Ramos (cell line): ENCODE measurements around the gene CRADD.

Experiments
- in situ Hi-C: fragments of 300-500 bp; cut with MboI; formaldehyde crosslinking; loops from one replicate; pipeline ENCODE4 v1.14.3; 2022; ENCODE audit warnings: low sequenced_read_pairs; ENCODE audit not compliant: unreplicated experiment

CRADD gene

DNA sequence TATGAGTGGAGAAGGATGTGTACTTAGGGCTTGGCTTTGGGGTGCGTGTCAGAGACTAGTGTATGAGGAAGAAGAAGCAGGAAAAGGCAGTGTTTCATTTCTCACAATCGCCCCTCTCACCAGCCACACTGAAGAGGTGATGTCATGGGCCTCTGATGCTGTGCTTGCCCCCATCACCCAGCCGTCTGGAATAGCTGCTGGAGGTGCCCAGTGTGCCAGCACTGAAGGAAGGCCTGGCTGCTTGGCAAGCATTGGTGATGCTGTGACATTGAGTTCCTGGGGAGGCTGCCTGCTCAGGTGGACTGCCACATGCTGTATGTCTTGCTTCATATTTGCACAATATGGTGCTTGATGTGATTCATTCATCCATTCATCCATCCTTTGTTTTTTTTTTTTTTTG is 56.2 kb downstream of the CRADD start:
- in situ Hi-C loops = no loop called here

DNA sequence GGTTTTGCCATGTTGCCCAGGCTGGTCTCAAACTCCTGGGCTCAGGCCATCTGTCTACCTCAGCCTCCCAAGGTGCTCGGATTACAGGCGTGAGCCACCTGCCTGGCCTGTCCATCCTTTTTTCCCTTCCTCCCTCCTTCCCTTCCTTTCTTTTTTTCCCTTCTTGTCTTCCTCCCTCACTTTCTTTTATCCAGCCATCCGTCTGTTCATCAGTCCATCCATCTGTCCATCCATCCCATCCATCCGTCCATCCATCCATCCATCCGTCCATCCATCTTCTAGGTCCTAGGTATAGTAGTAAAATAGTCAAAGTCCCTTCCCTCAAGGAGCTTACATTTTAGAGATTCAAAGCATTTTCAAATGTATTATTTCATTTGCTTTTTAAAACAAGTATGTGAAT is 56.8 kb downstream of the CRADD start:
- in situ Hi-C loops = no loop called here

DNA sequence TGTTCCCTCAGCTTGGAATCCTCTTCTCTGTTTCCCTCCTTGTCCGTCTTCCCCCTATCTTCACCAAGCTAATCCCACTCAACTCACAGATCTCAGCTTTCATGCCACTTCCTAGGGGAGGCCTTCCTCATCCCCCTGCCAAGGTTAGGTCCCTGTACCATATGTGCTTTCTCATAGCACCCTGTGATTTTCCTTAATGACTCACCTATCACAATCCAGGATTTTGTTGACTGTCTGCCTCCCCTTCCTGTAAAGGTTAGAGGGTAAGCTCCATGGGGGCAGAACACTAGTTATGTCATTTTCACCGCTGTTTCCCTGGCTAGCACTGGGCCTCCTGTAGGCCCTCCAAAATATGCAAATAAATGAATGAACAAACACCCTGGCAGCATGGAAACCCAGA is 57.6 kb downstream of the CRADD start:
- in situ Hi-C loops = no loop called here

DNA sequence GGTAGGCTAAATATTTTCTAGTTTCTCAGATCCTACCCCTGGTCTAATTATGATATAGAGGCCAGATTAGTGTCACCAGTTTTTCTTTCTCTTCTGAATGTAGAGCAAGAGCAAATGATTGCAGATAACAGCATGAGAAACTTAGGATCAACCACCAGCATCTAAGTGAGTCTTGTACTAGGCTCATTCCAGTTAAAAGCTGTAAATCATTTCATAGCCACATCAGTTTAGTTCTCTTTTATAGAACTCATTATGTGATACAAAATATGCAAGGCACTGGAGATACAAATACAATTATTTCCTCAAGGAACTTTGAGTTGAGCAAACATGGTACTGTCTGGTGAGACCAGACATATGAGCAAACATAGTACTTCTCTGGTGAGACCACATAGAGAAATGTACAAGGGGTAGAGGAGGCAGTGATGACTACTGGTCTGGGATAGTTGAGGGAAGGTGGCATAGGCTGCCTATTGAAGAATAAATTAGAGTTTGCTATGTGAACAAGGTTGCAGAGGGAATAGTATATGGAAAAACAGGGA is 59.5 kb downstream of the CRADD start:
- in situ Hi-C loops = no loop called here

DNA sequence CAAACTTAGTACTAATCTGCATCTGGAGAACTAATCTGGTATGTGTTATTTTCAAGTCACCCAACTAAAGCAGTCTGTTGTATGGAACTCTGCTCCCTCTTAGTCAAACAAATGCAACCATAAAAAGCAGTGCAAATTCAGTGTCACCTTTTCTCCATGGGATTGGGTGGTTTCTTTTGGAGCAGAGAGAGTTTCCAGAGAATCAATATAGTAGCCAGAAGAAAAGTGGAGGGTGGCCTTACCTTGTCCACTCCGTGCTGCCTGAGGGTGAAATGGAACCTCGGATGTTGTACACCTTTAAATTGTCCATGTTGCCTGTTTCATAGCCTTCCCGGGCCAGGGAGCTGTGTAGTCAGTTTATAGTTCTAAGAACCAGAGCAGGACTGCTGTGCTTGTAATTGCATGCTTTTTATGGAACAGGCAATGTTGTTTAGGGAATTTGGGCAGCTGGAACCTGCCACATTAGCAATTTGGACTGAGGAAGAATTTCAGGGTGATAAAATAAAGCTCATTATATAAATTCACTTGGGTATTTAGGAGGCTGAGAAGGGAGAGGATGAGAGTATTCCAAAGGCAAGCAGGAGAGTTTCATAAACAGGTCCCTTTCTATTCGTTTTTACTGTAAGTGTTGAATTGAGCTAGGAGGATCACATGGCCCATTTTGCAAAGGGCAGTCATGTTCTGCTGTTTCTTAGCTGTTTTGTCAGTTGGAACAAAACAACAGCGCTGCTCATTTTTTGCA is 60.5 kb downstream of the CRADD start:
- in situ Hi-C loops = no loop called here

DNA sequence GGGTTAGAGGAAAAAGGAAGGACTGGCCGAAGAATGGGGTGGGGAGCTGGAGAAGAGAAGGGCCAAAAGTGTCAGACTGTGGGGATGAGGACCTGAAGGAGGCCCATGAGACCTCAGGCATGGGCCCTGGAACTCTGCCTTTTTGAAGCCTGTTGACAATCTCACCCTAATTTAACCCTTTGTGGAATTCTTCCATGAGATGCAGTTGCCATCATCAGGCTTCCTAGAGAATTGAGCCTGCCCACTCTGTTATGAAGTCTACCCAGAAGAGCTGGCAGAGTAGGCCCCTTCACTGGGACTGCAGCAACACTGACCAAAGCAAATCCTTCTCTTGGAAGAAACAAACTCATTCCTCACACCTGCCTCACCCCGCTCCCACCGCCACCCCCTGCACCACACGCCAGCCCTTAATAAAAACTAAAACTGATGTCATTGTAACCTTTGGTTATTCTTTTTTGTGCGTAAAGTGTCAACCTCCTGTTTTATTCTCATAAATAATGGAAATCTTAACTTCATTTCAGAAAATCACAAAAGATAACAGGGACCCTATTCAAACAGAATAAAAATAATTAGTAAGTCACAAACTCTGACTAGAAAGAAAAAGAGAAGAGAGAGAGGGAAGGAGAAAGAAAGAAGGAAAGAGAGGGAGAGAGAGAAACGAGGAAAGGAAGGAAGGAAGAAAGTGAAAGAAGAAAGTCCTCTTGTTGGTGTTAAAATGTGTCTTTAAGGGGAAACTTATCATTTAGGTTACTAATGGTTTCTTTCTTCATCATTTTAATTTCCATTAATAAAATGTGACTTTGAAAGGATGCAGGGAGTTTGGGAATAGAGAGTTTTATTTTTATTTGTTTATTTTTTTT is 61.3 kb downstream of the CRADD start:
- in situ Hi-C loops = no loop called here

DNA sequence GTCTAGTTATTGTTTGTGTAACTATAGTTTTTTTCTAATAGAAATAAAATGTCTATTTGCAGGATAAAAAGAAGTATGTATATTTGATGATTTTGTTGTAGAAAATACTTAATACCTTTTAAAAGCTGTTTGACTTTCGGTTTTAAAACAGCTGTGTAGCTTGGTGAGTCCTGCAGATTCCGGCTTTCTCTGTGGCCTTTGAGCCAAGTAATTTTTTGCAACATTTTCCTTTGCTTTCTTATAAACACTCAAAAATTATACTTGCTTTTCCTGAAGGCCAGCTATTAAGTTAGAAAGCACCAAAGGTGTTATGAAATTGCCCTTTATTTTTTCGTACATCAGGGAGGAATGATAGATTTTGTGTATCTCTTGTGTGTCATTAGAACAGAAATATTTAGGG is 63.6 kb downstream of the CRADD start:
- in situ Hi-C loops = no loop called here

DNA sequence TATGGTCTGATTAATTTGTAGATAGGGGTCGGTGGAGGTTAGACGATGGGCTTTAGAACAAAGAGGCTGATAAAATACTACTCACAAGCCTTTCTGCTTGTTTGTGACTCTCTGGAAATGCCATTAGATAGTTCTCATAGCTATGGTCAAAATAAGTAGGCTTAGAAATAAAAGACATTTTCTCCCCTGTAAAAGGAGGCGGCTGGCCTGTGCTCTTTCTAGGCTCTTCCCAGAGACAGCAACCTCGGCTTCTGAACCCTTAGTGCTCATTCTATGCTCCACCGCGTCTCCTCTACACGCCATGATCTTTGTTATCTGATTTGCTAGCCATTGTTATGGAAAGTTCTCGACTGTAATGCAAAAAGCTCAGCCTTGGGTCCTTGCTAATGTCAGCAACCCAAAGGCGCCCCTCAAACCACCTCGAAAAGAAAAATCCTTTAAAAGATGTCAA is 64.5 kb downstream of the CRADD start:
- in situ Hi-C loops = no loop called here

DNA sequence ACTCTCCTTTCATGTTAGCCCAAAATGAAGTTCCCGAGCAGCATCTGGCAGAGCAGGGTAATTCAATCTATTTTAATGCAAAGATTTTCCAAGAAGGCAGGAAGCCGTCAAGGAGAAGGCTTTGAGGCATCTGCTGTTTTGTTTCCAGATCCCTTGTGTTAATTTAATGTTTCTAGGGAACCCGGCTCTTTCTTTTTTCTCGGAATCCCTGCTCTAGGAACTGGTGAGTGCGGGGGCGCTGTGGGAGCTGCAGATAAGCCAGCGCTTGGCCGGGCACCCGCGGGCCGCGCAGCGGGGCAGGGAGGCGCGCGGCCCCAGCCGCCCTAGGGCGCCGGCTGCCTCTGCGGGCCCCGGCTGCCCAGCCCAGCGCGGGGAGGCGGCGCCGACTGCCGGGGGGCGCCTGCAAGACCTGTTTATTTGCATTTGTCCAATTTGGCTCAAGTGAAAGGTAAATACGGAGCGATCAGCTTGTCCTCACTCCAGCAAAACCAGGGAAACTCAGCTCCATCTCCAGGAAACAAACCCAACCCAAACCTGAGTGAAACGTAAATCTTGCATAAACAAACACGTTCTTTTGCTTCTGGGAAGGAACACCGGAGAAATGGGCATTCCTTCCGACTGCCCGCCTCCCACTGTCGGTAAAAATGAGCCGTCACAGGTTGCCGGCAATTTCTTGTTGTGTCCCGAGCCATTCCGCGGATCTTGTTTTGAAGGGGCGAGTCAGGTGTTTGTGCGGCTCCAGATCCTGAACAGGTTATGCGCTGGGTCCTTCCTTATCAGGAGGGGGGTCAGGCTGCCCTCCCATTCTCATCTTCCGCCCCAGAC is 65.1 kb downstream of the CRADD start:
- in situ Hi-C loops = no loop called here

DNA sequence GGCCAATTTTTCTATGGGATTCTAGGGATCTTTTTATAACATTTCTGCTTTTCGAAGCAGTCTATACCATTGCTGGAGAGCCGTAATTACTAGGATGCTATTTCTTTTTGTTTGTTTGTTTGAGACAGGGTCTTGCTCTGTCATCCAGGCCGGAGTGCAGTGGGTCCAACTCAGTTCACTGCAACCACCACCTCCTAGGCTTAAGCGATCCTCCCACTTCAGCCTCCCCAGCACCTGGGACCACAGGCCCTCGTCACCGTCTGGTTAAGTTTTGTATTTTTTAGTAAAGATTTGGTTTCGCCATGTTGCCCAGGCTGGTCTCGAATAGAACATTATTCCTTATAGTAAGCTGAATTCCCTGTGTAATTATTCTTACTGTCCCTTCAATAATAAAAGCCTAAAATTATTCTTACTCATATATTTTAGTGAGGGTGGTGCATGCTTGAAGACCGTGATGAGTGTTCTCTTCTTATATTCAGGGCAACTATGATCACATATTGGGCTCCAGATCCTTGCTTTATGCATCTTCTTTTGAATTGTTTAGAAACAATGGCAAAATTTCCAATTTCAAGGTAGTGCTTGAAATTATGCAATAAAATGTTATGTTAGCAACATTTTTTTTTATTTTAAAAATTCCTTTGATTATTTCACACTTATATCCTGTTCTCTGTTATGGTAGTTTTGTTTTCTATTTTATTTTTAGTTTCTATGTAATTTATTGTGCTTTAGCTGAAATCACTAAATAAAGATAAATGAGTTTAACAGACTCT is 66.2 kb downstream of the CRADD start:
- in situ Hi-C loops = no loop called here

DNA sequence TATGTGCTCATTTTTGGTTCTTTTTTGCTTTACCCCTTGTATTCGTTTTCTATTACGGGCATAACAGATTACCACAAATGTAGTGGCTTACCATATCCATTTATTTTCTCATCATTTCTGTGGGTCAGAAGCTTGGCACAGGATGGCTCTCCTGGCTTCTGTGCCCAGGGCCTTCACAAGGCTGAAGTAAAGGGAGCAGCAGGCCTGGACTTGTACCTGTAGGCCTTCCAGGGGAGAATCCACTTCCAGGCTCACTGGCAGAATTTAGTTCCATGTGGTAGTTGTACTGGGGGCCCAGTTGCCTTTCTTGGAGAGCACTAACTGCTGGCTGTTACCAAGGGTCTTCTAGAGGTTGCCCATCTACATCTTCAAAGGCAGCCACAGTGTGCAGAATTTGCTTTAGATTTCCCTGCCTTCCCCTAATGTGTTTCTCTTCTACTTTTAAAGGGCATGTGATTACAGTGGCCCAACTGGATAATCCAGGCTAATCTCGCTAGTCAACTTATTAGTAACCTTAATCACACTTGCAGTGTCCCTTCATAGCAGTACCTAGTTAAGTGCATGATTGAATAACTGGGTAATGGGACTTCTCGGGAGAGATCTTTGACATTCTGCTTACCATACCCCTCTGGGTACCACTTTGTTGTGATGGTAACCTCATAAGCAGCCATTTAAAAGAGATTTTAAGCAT is 67.0 kb downstream of the CRADD start:
- in situ Hi-C loops = no loop called here

DNA sequence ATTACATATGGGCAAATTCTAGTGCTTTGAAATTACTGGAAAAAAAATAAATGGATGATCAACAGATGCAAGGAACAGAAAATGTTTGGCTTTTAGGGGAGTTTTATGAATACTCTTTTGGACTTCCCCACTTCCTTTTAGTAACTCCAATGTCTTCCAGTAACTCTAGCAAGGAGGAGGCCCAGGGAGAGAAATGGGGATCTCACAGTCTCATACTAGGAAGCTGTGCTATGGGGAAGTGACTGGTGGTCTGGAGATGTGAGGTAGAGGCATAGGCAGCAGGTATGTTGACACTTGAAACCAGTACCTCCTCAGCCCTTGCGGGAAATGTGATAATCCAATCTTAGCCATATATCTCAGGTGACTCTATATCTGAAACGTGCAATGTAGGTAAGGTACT is 68.1 kb downstream of the CRADD start:
- in situ Hi-C loops = no loop called here

DNA sequence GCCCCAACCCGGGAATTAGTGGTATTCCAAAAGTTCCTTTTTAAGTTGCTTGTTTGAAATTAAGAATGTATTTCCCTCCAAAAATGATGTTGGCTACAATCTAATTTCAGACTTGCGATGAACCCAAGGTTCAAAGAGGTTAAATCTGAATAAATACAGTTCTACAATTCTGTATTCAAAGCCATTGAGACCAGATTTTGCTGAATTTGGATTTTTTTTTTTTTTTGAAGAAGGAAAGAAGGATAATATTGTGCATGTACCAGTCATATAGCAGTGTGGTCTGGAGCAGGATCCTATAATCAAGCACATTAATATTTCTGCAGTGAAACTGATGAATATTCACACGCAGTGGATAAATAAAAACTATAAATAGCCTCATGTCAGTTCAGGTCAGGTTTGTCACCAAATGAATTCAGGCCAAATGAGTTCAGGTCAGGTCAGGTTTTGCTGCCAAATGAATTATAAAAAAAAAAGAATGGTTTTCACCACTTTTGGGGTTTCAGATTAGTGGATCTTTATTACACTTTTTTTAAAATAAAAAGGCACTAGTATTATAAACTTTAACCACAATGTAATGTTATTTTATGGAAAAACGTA is 69.5 kb downstream of the CRADD start:
- in situ Hi-C loops = no loop called here

DNA sequence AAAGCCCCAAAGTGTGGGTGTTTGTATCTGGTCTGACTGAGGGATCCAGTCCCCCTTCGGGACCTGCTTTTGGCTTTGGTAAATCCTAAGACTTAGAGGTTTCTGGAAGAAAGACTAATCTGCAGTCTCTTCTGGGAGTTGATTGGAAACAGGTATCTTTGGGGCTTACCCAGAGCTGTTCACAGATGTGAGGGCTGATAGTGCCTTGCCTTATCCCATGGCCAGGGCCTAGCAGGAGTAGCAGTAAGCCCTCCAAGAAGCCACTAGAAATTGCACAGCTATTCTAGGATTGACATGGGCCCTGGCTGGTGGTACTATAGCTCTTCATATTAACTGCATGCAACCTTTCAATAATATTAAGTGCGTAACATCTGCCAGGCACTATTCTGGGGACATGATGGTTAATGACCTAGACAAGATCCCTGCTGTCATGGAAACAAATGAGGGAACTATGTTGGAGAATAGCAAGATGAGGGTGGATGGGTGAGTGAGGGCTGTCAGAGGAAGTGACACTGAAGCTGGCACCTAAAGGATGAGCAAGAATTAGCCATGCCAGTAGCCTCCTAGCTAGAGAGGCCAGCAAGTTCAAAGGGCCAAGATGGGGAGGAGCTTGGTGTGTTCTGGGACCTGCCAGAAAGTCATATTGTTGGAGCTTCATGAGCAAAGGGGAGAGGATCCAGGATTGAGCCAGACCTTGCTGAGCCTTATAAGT is 71.7 kb downstream of the CRADD start:
- in situ Hi-C loops = no loop called here

DNA sequence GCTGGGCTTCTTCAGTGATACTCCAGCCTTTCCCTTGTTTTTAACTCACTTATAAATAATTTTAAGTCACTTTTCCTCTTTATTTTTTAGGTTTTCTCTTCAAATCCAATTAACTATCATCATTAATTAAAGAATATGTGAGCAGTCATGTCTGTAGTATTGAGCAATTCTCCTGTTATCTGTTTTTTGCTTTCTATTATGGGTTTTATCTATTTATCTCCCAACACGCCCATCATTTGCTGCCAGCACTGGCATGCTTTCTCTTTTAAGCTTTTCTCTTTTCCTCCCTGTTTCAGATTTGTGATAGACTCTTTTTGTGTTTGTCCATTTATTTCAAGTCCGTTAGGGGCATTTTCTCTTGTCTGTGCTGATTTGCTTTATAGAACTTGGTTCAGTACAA is 72.3 kb downstream of the CRADD start:
- in situ Hi-C loops = no loop called here

DNA sequence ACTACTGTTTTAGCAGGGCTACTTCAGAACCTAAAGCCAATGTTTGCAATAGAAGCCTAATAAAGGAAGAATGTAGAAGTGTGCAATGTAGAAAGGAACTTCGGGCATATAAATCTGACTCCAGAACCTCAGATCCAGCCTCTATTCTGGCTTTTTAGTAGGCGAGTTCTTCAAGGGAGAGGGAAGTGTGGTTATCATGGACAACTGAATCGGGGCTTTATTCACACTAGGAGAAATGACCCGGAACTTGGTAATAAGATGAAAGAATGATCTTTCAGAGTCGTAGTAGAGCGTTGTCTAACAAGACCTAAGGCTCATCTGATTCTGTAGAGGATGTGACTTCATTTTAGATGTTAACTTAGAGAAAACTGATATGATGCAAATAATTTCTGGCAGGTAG is 72.9 kb downstream of the CRADD start:
- in situ Hi-C loops = no loop called here

DNA sequence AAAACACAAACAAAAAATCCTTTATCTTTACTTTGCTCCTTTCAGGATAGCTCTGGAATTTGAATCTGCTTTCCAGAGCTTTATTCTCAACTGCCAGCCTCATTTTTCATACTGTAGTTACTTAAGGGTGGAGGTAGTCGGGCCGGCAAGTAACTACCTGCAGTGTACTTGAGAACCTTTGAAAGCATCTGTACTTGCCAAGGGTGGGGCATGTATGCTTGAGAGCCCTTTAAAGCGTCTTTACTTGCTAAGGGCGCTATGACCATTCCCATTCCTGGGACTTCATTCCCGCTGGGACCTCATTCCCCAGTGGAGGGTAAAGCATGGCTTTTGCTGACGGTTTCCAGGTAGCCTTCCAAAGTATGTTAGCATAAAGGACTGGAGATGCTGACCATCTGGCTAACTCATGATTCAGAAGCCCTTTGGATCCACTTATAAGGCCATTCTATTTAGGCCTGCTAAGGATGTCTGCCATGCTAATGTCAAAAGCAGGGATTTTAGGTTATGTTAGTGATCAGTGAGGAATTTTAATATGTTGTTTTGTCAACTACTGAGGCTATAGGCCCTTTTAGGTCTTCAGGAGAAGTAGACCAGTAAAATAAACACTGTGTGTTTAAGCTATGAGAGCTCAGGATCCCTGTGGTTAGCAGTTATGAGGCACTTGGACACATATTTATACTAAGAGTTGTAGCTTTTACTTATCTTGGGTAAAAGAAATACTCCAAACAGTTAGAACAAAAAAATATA is 74.9 kb downstream of the CRADD start:
- in situ Hi-C loops = no loop called here

DNA sequence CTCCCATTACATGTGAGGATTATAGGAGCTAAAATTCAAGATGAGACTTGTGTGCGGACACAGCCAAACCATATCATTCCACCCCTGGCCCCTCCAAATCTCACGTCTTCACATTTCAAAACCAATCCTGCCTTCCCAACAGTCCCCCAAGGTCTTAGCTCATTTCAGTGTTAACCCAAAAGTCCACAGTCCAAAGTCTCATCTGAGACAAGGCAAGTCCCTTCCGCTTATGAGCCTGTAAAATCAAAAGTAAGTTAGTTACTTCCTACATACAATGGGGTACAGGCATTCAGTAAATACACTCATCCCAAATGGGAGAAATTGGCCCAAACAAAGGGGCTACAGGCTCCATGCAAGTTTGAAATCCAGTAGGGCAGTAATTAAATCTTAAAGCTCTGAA is 76.1 kb downstream of the CRADD start:
- in situ Hi-C loops = no loop called here
